ENCODE data around the gene SEMA3F. TPM values are rescaled to one million over a fixed set of nuclear protein-coding genes. Genes with fewer than 3 reads are reported as not detected.

Gene SEMA3F
- polyA plus RNA-seq, 2 of the 4 experiments (the other 2 are of a cell fraction): 2.9 to 10.6 TPM

DNA sequence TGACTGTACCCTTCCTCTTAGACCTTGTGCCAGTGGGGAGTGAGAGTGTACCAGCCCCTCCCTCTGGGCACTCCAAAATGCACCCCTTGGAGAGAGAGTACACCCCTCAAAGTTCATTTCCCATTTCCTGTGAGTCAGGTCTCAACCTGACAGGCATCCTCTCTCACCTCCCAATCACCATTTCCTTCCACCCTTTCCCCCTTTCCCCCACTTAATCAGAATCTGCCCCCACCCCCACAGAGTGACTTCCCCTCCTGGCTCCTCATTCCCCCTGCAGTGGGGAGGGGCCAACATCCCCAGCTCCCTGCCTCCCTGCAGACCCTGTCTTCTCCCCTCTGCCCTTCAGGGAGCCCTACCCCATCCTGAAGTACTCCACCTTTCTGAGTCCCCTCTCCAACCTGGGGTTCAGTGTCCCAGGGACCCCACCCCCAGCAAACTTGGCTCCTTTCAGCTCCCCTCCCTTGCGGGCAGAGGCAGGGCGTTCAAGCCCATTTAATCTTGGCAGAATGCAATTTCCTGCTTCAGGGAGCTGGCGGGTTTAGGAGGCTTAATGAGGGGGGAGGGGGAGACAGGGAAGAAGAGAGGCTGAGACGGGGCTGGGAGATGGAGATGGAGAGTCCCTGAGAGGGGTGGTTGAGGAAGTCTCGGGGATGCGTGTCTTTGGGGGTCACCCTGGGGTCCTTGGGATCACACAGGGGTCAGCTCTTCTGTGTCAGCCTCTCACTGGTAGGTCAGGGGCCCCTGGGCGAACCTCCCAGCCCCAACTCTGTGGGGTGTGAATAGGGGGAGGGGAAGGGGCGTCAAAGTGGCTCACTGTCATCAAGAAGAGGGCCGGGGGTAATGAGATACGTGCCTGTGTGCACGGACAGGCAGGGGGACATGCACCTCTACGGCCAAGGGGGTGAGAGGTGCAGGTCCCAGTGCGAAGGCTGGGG lies 16.6 kb upstream of the SEMA3F start:
- FAIRE-seq: no peak
- no peak for ATAC-seq
- ChIA-PET CTCF (interaction anchor here (1.7 to 10.5 kb wide), 3 partner anchors 17 to 56 kb away, joined by 5 to 70 read pairs (median 8); no protein-coding TSS in a partner anchor), POLR2A (no interaction called here)
- no peak for TF ChIP-seq TP53 (CRISPR knock-in tag; IDR thresholded peaks at IDR 0.05)
- no peak for TF ChIP-seq FOSL2 (IDR thresholded peaks at IDR 0.05)
- TF ChIP-seq FOSL2 (CRISPR knock-in tag; IDR thresholded peaks at IDR 0.05): no peak
- TF ChIP-seq, protein P1, sequence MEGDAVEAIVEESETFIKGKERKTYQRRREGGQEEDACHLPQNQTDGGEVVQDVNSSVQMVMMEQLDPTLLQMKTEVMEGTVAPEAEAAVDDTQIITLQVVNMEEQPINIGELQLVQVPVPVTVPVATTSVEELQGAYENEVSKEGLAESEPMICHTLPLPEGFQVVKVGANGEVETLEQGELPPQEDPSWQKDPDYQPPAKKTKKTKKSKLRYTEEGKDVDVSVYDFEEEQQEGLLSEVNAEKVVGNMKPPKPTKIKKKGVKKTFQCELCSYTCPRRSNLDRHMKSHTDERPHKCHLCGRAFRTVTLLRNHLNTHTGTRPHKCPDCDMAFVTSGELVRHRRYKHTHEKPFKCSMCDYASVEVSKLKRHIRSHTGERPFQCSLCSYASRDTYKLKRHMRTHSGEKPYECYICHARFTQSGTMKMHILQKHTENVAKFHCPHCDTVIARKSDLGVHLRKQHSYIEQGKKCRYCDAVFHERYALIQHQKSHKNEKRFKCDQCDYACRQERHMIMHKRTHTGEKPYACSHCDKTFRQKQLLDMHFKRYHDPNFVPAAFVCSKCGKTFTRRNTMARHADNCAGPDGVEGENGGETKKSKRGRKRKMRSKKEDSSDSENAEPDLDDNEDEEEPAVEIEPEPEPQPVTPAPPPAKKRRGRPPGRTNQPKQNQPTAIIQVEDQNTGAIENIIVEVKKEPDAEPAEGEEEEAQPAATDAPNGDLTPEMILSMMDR (IDR thresholded peaks at IDR 0.05): no peak
- TF ChIP-seq ZNF302 (CRISPR knock-in tag; IDR thresholded peaks at IDR 0.05): no peak
- TF ChIP-seq NR3C1 (IDR thresholded peaks at IDR 0.05): no peak
- H3K4me3 ChIP-seq: no peak overlapping the region
- no peaks in the 10 kb centered on the region for H3K4me1 ChIP-seq
- H3K9me3 ChIP-seq: no peaks in the 10 kb centered on the region
- no peak for DNase-seq (ENCODE audit: low read depth in 1 of 2, low spot score in 1 of 2)
- WGBS (ENCODE audit: missing lambda C conversion rate): 49% methylated on average over 12 of the region's 13 CpGs
- H3K4me2 ChIP-seq: no peak overlapping the region
- no peak overlapping the region for H3K27ac ChIP-seq

DNA sequence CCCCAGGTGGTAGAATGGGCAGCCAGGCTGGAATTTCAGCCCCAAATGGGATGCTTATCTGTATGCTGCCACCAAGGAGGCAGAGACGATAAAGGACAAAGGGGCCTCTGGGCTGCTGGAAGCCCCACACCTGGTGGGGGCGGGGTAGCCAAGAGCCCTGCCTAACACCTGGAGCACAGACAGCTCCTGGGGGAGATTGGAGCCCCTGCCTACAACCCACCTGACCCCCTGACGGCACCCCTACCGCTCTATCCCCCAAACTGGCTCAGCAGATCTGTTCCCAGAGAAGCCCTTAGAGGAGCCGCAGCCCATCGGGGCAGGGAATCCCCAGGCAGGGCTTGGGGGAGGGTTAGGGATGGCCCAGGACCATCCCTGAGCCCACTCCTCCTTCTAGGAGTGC lies 15.8 kb upstream of the SEMA3F start:
- no peaks in the 10 kb centered on the region for H3K9me3 ChIP-seq
- no peak for TF ChIP-seq HOXB13 (CRISPR knock-in tag; IDR thresholded peaks at IDR 0.05; ENCODE audit: low read depth)
- TF ChIP-seq, protein P2, sequence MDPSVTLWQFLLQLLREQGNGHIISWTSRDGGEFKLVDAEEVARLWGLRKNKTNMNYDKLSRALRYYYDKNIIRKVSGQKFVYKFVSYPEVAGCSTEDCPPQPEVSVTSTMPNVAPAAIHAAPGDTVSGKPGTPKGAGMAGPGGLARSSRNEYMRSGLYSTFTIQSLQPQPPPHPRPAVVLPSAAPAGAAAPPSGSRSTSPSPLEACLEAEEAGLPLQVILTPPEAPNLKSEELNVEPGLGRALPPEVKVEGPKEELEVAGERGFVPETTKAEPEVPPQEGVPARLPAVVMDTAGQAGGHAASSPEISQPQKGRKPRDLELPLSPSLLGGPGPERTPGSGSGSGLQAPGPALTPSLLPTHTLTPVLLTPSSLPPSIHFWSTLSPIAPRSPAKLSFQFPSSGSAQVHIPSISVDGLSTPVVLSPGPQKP (IDR thresholded peaks at IDR 0.05; ENCODE audit: low read depth, low read length): no peak
- TF ChIP-seq, protein P3, sequence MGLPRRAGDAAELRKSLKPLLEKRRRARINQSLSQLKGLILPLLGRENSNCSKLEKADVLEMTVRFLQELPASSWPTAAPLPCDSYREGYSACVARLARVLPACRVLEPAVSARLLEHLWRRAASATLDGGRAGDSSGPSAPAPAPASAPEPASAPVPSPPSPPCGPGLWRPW (IDR thresholded peaks at IDR 0.05): no peak
- no peak for TF ChIP-seq CEBPB (IDR thresholded peaks at IDR 0.05)
- TF ChIP-seq PHF8 (IDR thresholded peaks at IDR 0.05; ENCODE audit: borderline replicate concordance, low read depth): no peak
- no peak for TF ChIP-seq HOXA7 (CRISPR knock-in tag; IDR thresholded peaks at IDR 0.05)
- TF ChIP-seq RFX5 (IDR thresholded peaks at IDR 0.05): no peak
- no peak for TF ChIP-seq GATA3 (IDR thresholded peaks at IDR 0.05; ENCODE audit: borderline replicate concordance)
- TF ChIP-seq, protein P1 (IDR thresholded peaks at IDR 0.05): no peak
- TF ChIP-seq RNF2 (IDR thresholded peaks at IDR 0.05; ENCODE audit: borderline replicate concordance, low read depth): no peak
- TF ChIP-seq KDM5A (IDR thresholded peaks at IDR 0.05): no peak
- TF ChIP-seq POLR2AphosphoS2 (conservative IDR thresholded peaks at IDR 0.05; ENCODE audit: low read length): no peak
- TF ChIP-seq JUN (IDR thresholded peaks at IDR 0.05): no peak
- TF ChIP-seq, protein P4, sequence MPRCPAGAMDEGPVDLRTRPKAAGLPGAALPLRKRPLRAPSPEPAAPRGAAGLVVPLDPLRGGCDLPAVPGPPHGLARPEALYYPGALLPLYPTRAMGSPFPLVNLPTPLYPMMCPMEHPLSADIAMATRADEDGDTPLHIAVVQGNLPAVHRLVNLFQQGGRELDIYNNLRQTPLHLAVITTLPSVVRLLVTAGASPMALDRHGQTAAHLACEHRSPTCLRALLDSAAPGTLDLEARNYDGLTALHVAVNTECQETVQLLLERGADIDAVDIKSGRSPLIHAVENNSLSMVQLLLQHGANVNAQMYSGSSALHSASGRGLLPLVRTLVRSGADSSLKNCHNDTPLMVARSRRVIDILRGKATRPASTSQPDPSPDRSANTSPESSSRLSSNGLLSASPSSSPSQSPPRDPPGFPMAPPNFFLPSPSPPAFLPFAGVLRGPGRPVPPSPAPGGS (IDR thresholded peaks at IDR 0.05): no peak
- no peak for TF ChIP-seq TP53 (CRISPR knock-in tag; IDR thresholded peaks at IDR 0.05)
- TF ChIP-seq CBX2 (IDR thresholded peaks at IDR 0.05; ENCODE audit: borderline replicate concordance, low read depth): no peak
- TF ChIP-seq NR3C1 (IDR thresholded peaks at IDR 0.05): no peak
- TF ChIP-seq RAD21 (conservative IDR thresholded peaks at IDR 0.05 in 1 of 2, IDR thresholded peaks at IDR 0.05 in 1 of 2): no peak
- POLR2A ChIA-PET: no interaction called here
- CTCF ChIA-PET: interaction anchor here (0.6 to 10.5 kb wide), 3 partner anchors 18 to 182 kb away, joined by 3 to 70 read pairs (median 5); no protein-coding TSS in a partner anchor
- FAIRE-seq: no peak
- H3K4me3 ChIP-seq: no peak overlapping the region
- no peaks in the 10 kb centered on the region for H3K4me1 ChIP-seq
- WGBS (ENCODE audit: missing lambda C conversion rate): 76% methylated on average over 4 of the region's 6 CpGs
- peak in 1 of 2 experiments; percentile 8; a peak in 1 of 6 replicates for ATAC-seq
- H3K4me2 ChIP-seq: no peak overlapping the region
- DNase-seq (ENCODE audit: low read depth in 1 of 2, low spot score in 1 of 2): no peak
- no peak overlapping the region for H3K27ac ChIP-seq

Data from A549 (cell line).